ENCODE measurements around the gene CANT1. TPM values are rescaled to one million over a fixed set of nuclear protein-coding genes. Genes with fewer than 3 reads are reported as not detected.

Gene CANT1
- total RNA-seq, 1 experiment from 2014 or later, result 54.2 TPM

GRCh38 chr17:78976907-78977680, 32.5 kb downstream of the CANT1 start:
- Histone ChIP-seq H3K4me1 (ENCODE audit: insufficient read depth, low read length, poor library complexity, severe bottlenecking) (peaks cover 37% of the 10 kb centered on the region), H3K27me3 (replicated peaks; ENCODE audit: insufficient read depth, low read depth, low read length, poor library complexity) (no peaks in the 10 kb centered on the region), H3K27ac (ENCODE audit: low read depth, low read length, poor library complexity, severe bottlenecking) (peak overlapping the region; percentile 32), H3K36me3 (ENCODE audit: insufficient read depth, low read length, poor library complexity, severe bottlenecking) (peaks cover 32% of the 10 kb centered on the region), H3K9me3 (ENCODE audit: low read depth, low read length, poor library complexity, severe bottlenecking) (no peaks in the 10 kb centered on the region), H3K4me3 (ENCODE audit: low read depth, low read length, poor library complexity, severe bottlenecking) (no peak overlapping the region)
- TF ChIP-seq CTCF (conservative IDR thresholded peaks at IDR 0.05; ENCODE audit: low read depth, low read length) (no peak), EZH2 (IDR thresholded peaks at IDR 0.05; ENCODE audit: borderline replicate concordance, low read depth, low read length, poor library complexity, severe bottlenecking) (no peak)
- intact Hi-C loops (cut with micrococcal nuclease; ENCODE audit: unreplicated experiment), result no loop called here
- no TSS peak for BruUV-seq (replicated peaks)
- DNase-seq (ENCODE audit: low spot score), result no peak
- POLR2A ChIA-PET (ENCODE audit: low non-redundant PET), result no interaction called here
- CTCF ChIA-PET, result no interaction called here

- intact Hi-C loops (cut with micrococcal nuclease; ENCODE audit: unreplicated experiment), result no loop called here
- POLR2A ChIA-PET (ENCODE audit: low non-redundant PET), result no interaction called here
- peaks cover 31% of the 10 kb centered on the region for H3K4me1 ChIP-seq (ENCODE audit: insufficient read depth, low read length, poor library complexity, severe bottlenecking)
- TF ChIP-seq EZH2 (IDR thresholded peaks at IDR 0.05; ENCODE audit: borderline replicate concordance, low read depth, low read length, poor library complexity, severe bottlenecking), result no peak
- TF ChIP-seq CTCF (conservative IDR thresholded peaks at IDR 0.05; ENCODE audit: low read depth, low read length), result no peak
- H3K27me3 ChIP-seq (replicated peaks; ENCODE audit: insufficient read depth, low read depth, low read length, poor library complexity), result no peaks in the 10 kb centered on the region
- H3K9me3 ChIP-seq (ENCODE audit: low read depth, low read length, poor library complexity, severe bottlenecking), result no peaks in the 10 kb centered on the region
- CTCF ChIA-PET, result interaction anchor here (0.5 kb wide), 1 partner anchor 129 kb away, joined by 11 read pairs; no protein-coding TSS in a partner anchor
- peak; percentile 28 for DNase-seq (ENCODE audit: low spot score)
- no TSS peak for BruUV-seq (replicated peaks)
- H3K27ac ChIP-seq (ENCODE audit: low read depth, low read length, poor library complexity, severe bottlenecking), result no peak overlapping the region
- no peak overlapping the region for H3K4me3 ChIP-seq (ENCODE audit: low read depth, low read length, poor library complexity, severe bottlenecking)
- H3K36me3 ChIP-seq (ENCODE audit: insufficient read depth, low read length, poor library complexity, severe bottlenecking), result peaks cover 43% of the 10 kb centered on the region
Measured at GRCh38 chr17:78974635-78975591, 34.7 kb downstream of the CANT1 start.

- no peak for DNase-seq (ENCODE audit: low spot score)
- Histone ChIP-seq H3K27ac (ENCODE audit: low read depth, low read length, poor library complexity, severe bottlenecking) (peak overlapping the region; percentile 20), H3K27me3 (replicated peaks; ENCODE audit: insufficient read depth, low read depth, low read length, poor library complexity) (no peaks in the 10 kb centered on the region), H3K9me3 (ENCODE audit: low read depth, low read length, poor library complexity, severe bottlenecking) (no peaks in the 10 kb centered on the region), H3K4me3 (ENCODE audit: low read depth, low read length, poor library complexity, severe bottlenecking) (no peak overlapping the region), H3K36me3 (ENCODE audit: insufficient read depth, low read length, poor library complexity, severe bottlenecking) (peaks cover 50% of the 10 kb centered on the region), H3K4me1 (ENCODE audit: insufficient read depth, low read length, poor library complexity, severe bottlenecking) (peaks cover 31% of the 10 kb centered on the region)
- CTCF ChIA-PET, result no interaction called here
- intact Hi-C loops (cut with micrococcal nuclease; ENCODE audit: unreplicated experiment), result no loop called here
- TF ChIP-seq CTCF (conservative IDR thresholded peaks at IDR 0.05; ENCODE audit: low read depth, low read length) (no peak), EZH2 (IDR thresholded peaks at IDR 0.05; ENCODE audit: borderline replicate concordance, low read depth, low read length, poor library complexity, severe bottlenecking) (no peak)
- POLR2A ChIA-PET (ENCODE audit: low non-redundant PET), result no interaction called here
- no TSS peak for BruUV-seq (replicated peaks)
Measured at GRCh38 chr17:78973792-78974520, 35.6 kb downstream of the CANT1 start.
